PC-3 (cell line): ENCODE results near the gene GRIP2. TPM values are rescaled to one million over a fixed set of nuclear protein-coding genes. Genes with fewer than 3 reads are reported as not detected.

Experiments used
- ATAC-seq: fragments of 200-7000 bp; cut with Tn5 transposase; 2 replicates; pipeline ENCODE4 v1.9.1; 2020; ENCODE audit warnings: mild to moderate bottlenecking, moderate library complexity
- BruUV-seq: library from RNA; stranded (reverse); fragments of 400-500 nt; replicated peaks from 2 replicates; lab custom pipeline; 2021; lab: Mats Ljungman, UMichigan
- CTCF ChIA-PET: fragments of 300-600 bp; sonication (Branson Sonifier 250); formaldehyde crosslinking; loops from one replicate; lab custom pipeline; 2022; ENCODE audit warnings: antibody characterized with exemption; lab: Charles Lee
- POLR2A ChIA-PET: fragments of 300-600 bp; sonication (Branson Sonifier 250); formaldehyde crosslinking; loops from one replicate; lab custom pipeline; 2022; ENCODE audit warnings: antibody characterized with exemption; ENCODE audit not compliant: unreplicated experiment; lab: Charles Lee
- DNase-seq: peaks from one replicate; pipeline ENCODE4 v3.0.0-alpha.2; 2015
- H2AFZ ChIP-seq: fragments of 300-600 bp; sonication (generic); 2 replicates; pipeline ENCODE4 v1.6.0; 2016; ENCODE audit warnings: antibody characterized with exemption, low read length
- H3F3A ChIP-seq: fragments of 300-600 bp; sonication (generic); one replicate; pipeline ENCODE4 v1.6.0; 2017; ENCODE audit warnings: antibody characterized with exemption, low read length, control low read depth, mild to moderate bottlenecking; ENCODE audit not compliant: unreplicated experiment
- H3K27ac ChIP-seq: fragments of 300-600 bp; sonication (generic); 2 replicates; pipeline ENCODE4 v1.5.1; 2016; ENCODE audit warnings: mild to moderate bottlenecking, low read length
- H3K27me3 ChIP-seq: fragments of 300-600 bp; sonication (generic); 2 replicates; pipeline ENCODE4 v1.6.1; 2016; ENCODE audit warnings: low read length, mixed read lengths
- H3K36me3 ChIP-seq: fragments of 300-600 bp; sonication (generic); 2 replicates; pipeline ENCODE4 v1.6.1; 2016; ENCODE audit warnings: low read depth, mixed run types, low read length, mixed read lengths
- H3K4me1 ChIP-seq: fragments of 300-600 bp; sonication (generic); 2 replicates; pipeline ENCODE4 v1.5.1; 2016; ENCODE audit warnings: low read length; ENCODE audit not compliant: insufficient read depth
- H3K4me2 ChIP-seq: fragments of 300-600 bp; sonication (generic); 2 replicates; pipeline ENCODE4 v1.6.0; 2016; ENCODE audit warnings: low read length
- H3K4me3 ChIP-seq: fragments of 300-600 bp; sonication (generic); 2 replicates; pipeline ENCODE4 v1.5.1; 2016; ENCODE audit warnings: mild to moderate bottlenecking, low read length, mixed read lengths
- H3K79me2 ChIP-seq: fragments of 300-600 bp; sonication (generic); 2 replicates; pipeline ENCODE4 v1.6.1; 2017; ENCODE audit warnings: low read length, mixed read lengths
- H3K9ac ChIP-seq: fragments of 300-600 bp; sonication (generic); 2 replicates; pipeline ENCODE4 v1.6.0; 2016; ENCODE audit warnings: mild to moderate bottlenecking, low read length
- H3K9me2 ChIP-seq: fragments of 300-600 bp; sonication (generic); replicated peaks from 2 replicates; pipeline ENCODE4 v1.6.1; 2016; ENCODE audit warnings: mixed run types, low read length, mixed read lengths
- H3K9me3 ChIP-seq: fragments of 300-600 bp; sonication (generic); 2 replicates; pipeline ENCODE4 v1.6.1; 2016; ENCODE audit warnings: low read length, mixed read lengths
- H4K20me1 ChIP-seq: fragments of 300-600 bp; sonication (generic); 2 replicates; pipeline ENCODE4 v1.6.1; 2016; ENCODE audit warnings: low read length, mixed read lengths
- EZH2 ChIP-seq: fragments of 300-600 bp; sonication (generic); IDR thresholded peaks from one replicate; pipeline ENCODE4 v1.6.1; 2017; ENCODE audit warnings: antibody characterized with exemption, mild to moderate bottlenecking, low read length; ENCODE audit not compliant: unreplicated experiment
- EZH2phosphoT487 ChIP-seq: fragments of 300-600 bp; sonication (generic); IDR thresholded peaks from 2 replicates; pipeline ENCODE4 v1.6.1; 2018; ENCODE audit warnings: mild to moderate bottlenecking, antibody characterized with exemption, low read length, borderline replicate concordance
- intact Hi-C: fragments of 100-400 bp; cut with micrococcal nuclease; formaldehyde crosslinking; loops from 2 replicates; pipeline ENCODE4 v1.9.0; 2023
- total RNA-seq: library from RNA; depleted of rRNA; stranded (reverse); fragments of >200 nt; gene quantifications from 2 replicates; pipeline ENCODE4 v1.2.3, GENCODE V29; 2014
- TF ChIP-seq, protein P1 (sequence below): fragments of 300-600 bp; sonication (generic); conservative IDR thresholded peaks from 2 replicates; pipeline ENCODE4 v1.5.1; 2017; ENCODE audit warnings: antibody characterized with exemption, low read depth, mild to moderate bottlenecking, low read length

The GRIP2 gene
- total RNA-seq, 1 experiment from 2014 or later = 0.36 TPM

DNA sequence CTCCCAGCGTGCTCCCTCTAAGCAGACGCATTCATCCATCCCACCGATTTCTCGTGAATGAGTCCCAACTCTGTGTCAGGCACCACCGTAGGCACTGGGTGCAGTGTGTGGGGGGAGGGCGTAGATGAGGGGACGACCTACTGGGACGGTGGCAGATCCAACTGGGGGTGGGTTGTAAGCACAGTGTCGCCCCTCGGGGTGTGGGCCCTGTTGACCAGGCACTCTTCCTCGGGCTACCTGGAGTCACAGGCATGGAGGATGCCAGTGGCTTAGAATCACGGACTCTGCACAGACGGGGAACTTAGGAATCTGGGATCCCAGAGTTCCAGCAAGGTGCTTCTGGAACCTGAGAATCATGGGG lies 71.5 kb downstream of the GRIP2 start:
- TF ChIP-seq, protein P1, sequence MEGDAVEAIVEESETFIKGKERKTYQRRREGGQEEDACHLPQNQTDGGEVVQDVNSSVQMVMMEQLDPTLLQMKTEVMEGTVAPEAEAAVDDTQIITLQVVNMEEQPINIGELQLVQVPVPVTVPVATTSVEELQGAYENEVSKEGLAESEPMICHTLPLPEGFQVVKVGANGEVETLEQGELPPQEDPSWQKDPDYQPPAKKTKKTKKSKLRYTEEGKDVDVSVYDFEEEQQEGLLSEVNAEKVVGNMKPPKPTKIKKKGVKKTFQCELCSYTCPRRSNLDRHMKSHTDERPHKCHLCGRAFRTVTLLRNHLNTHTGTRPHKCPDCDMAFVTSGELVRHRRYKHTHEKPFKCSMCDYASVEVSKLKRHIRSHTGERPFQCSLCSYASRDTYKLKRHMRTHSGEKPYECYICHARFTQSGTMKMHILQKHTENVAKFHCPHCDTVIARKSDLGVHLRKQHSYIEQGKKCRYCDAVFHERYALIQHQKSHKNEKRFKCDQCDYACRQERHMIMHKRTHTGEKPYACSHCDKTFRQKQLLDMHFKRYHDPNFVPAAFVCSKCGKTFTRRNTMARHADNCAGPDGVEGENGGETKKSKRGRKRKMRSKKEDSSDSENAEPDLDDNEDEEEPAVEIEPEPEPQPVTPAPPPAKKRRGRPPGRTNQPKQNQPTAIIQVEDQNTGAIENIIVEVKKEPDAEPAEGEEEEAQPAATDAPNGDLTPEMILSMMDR = no peak
- TF ChIP-seq EZH2 = no peak
- no peak for TF ChIP-seq EZH2phosphoT487
- Histone ChIP-seq H3K9me2 (no peaks in the 10 kb centered on the region), H3K27ac (no peak overlapping the region), H3K9ac (no peak overlapping the region), H3K79me2 (no peaks in the 10 kb centered on the region), H2AFZ (no peak overlapping the region), H3K36me3 (peaks cover 6% of the 10 kb centered on the region), H3K27me3 (no peaks in the 10 kb centered on the region), H3F3A (no peaks in the 10 kb centered on the region), H3K9me3 (no peaks in the 10 kb centered on the region), H3K4me1 (peaks cover 19% of the 10 kb centered on the region), H3K4me3 (no peak overlapping the region), H3K4me2 (no peak overlapping the region), H4K20me1 (no peaks in the 10 kb centered on the region)
- no TSS peak for BruUV-seq
- intact Hi-C loops = loop anchor here (1.0 to 2.0 kb wide), 3 partner anchors 66 to 265 kb away; partner anchors contain the start of gene SLC6A6
- ChIA-PET CTCF (interaction anchor here (0.7 to 0.8 kb wide), 2 partner anchors 78 to 265 kb away, joined by 4 to 17 read pairs; no protein-coding TSS in a partner anchor), POLR2A (no interaction called here)
- ATAC-seq (no peak), DNase-seq (no peak)

DNA sequence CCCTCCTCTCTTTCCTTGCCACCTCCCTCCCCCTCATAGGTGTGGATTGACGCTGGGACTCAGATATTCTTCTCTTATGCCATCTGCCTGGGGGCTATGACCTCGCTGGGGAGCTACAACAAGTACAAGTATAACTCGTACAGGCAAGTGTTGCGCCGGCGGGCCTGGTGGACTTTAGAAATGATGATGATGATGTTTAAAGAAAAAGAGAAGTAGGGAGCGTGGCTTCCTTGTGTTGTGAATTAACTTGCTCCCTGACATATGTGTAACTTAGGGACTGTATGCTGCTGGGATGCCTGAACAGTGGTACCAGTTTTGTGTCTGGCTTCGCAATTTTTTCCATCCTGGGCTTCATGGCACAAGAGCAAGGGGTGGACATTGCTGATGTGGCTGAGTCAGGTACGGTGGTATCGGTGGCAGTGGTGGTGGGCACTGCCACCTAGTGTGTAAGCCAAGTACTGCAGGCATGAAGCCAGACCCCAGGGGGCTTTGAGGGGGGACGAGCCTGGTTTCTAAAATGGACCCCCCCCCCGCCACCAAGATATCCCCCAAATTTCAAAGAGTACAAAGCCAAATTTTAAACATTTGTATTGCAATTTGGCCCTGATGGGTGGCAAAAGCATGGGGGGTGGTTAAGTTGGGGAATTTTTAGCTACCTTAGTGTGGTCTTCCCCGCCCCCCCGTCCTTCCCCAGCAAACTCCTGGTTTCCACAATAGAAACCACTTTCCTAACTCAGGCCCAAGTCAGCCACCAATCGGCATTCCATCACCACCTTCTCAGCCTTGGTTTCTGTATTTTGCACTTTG lies 72.1 kb downstream of the GRIP2 start:
- Histone ChIP-seq H3F3A (no peaks in the 10 kb centered on the region), H3K9me3 (no peaks in the 10 kb centered on the region), H3K4me1 (peaks cover 14% of the 10 kb centered on the region), H3K9ac (no peak overlapping the region), H3K36me3 (peaks cover 9% of the 10 kb centered on the region), H3K79me2 (no peaks in the 10 kb centered on the region), H4K20me1 (no peaks in the 10 kb centered on the region), H2AFZ (no peak overlapping the region), H3K27me3 (no peaks in the 10 kb centered on the region), H3K4me3 (no peak overlapping the region), H3K27ac (no peak overlapping the region), H3K9me2 (no peaks in the 10 kb centered on the region), H3K4me2 (no peak overlapping the region)
- CTCF ChIA-PET = interaction anchor here (0.6 to 0.8 kb wide), 3 partner anchors 68 to 265 kb away, joined by 3 to 17 read pairs (median 4); no protein-coding TSS in a partner anchor
- DNase-seq (peak; percentile 50), ATAC-seq (peak; percentile 23)
- POLR2A ChIA-PET = no interaction called here
- intact Hi-C loops = loop anchor here (1.0 to 2.0 kb wide), 3 partner anchors 65 to 265 kb away; partner anchors contain the start of gene SLC6A6
- no TSS peak for BruUV-seq
- TF ChIP-seq EZH2phosphoT487 (no peak), EZH2 (no peak)
- TF ChIP-seq, protein P1 = peak; percentile 90
